Mesenteric fat pad (tissue), 1 donor: ENCODE measurements around the gene POC1A. TPM values are rescaled to one million over a fixed set of nuclear protein-coding genes. Genes with fewer than 3 reads are reported as not detected.

Experiments
- DNase-seq: peaks from one replicate; pipeline ENCODE4 v3.0.0-alpha.2; 2020; ENCODE audit warnings: low spot score
- long read RNA-seq: library from polyadenylated mRNA; unstranded; transcript quantifications from one replicate; pipeline ENCODE4 v2.0.0, GENCODE V29; 2020
- total RNA-seq: library from RNA; stranded (reverse); fragmentation: NEBNext Ultra II Directional; extraction: Animal tissue kit (Norgen Biotek cat#: 25700); gene quantifications from one replicate; pipeline ENCODE4 v1.2.1, GENCODE V29; 2021
- donor health status: DM: yes; HTN: yes; CAD: no.

Gene POC1A
- 2.8 TPM for total RNA-seq
- long read RNA-seq, transcript POC1A-201 (11 exons, 1,898 nt), result major isoform, 8 of 16 reads
- long read RNA-seq, partial matches to known transcripts, result 0 of 16 reads
- long read RNA-seq, other reads (novel, unspliced or antisense), result 3 of 16 reads

DNA sequence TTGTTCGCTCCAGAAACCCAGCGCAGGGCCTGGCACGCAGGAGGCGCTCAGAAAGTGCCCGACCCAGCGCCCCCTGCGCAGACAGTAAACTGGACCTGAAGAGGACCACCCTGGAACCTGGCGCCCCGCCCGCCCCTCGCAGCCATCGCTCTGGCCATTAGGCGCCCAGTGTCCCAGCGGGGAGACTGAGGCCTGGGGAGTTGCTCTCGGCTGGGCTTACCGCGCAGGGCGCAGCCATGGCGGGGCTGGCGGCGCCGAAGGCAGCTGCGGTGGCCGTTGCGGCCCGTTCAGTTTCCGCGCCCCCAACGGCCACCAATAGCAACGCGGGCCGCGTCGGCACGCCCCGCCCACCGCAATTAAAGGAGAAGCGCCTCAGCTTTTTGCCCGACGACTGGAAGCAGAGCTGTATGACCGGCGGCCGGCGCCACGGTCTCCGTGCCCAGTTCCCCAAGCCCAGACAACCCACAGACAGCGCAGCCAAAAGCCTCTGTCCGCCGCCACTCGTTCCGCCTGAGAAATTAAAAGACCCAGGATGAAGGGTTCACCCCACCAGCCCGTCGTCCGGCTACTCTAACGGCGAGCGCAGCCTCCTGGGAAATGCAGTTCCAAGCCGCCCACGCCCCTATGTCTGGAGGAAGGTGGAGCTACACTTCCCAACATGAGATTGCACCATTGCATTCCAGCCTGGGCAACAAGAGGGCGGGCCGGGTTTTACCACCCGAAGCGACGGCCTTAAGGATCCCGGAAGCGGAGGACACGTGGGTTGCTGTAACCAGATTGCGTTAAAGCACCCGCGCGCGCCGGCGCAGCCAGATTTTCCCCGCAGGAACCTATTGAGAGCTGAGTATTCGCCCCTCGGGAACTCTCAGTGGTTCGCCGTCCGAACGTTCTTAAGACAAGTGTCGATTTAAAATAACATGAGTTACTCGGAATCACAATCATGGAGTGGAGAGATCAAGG, at the start of gene POC1A:
POC1A (minus strand) TSS at position 289 of the 960 bp plus-strand sequence; CDS start at position 238, 51 bp downstream.
- DNase-seq, result peak; percentile 98

DNA sequence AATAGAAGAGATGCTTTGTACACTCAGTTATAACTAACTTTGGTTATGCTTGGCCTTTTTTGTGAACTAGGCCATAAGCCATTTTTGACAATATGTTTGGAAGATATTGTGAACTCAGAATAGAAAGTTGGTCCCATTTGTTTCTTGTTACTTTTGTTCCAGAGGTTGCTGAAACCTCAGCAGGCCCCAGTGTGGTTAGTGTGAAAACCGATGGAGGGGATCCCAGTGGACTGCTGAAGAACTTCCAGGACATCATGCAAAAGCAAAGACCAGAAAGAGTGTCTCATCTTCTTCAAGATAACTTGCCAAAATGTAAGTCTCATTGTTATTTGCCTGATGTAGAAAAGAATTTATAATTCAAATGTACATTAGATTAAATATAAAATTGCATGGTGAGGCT, 49.5 kb upstream of the POC1A start:
- no peak for DNase-seq

DNA sequence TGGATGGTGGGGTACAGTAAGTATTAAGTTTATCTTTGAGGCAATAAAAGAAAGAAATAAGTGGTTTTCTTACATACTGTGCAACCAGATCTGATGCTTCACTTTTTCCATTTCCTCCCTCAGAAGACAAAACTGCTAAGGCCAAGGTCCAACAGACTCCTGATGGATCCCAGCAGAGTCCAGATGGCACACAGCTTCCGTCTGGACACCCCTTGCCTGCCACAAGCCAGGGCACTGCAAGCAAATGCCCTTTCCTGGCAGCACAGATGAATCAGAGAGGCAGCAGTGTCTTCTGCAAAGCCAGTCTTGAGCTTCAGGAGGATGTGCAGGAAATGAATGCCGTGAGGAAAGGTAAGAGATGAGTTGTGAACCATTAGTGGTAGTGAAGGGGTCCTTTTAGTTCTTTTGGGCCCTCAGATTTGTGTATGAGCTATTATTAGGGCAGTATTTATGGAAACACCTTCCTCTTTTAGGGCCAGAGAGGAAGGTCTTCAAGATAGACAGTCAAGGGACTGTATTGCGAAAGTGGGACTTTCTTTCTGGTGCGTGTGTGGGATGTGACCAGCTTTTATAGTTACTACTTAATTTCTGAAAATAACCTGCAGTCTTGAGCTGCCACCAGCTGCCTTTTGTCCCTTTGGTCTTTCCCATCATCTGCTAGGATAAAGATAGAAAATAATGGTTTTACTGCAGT, 48.3 kb upstream of the POC1A start:
- DNase-seq, result no peak

DNA sequence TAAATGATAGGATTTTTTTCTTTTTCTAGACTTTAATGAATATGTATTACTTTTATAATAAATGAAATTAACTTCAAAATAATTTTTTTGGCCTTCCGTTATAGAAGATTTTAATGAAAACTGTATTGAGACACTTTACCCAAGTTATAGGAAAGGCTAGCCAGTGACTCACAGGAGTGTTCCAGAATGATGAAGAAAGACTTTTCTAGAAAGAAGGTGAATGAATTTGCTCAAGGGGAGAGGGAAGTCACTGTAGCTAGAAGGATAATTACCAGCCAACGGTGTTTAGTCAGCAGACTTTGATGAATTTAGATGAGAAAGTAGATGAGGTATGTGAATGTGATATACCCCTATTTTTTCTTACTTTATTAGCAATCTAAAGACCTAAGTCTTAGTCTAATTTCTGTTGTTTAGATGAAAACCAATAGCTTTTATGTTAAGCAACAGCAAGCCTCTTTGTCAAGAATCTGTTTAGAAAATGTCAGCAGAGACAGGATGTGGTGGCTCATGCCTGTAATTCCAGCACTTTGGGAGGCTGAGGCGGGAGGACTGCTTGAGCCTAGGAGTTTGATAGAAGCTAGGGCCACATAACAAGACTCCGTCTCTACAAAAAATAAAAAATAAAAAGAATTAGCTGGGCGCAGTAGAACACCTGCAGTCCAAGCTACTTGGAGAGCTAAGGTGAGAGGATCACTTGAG, 46.9 kb upstream of the POC1A start:
- no peak for DNase-seq

DNA sequence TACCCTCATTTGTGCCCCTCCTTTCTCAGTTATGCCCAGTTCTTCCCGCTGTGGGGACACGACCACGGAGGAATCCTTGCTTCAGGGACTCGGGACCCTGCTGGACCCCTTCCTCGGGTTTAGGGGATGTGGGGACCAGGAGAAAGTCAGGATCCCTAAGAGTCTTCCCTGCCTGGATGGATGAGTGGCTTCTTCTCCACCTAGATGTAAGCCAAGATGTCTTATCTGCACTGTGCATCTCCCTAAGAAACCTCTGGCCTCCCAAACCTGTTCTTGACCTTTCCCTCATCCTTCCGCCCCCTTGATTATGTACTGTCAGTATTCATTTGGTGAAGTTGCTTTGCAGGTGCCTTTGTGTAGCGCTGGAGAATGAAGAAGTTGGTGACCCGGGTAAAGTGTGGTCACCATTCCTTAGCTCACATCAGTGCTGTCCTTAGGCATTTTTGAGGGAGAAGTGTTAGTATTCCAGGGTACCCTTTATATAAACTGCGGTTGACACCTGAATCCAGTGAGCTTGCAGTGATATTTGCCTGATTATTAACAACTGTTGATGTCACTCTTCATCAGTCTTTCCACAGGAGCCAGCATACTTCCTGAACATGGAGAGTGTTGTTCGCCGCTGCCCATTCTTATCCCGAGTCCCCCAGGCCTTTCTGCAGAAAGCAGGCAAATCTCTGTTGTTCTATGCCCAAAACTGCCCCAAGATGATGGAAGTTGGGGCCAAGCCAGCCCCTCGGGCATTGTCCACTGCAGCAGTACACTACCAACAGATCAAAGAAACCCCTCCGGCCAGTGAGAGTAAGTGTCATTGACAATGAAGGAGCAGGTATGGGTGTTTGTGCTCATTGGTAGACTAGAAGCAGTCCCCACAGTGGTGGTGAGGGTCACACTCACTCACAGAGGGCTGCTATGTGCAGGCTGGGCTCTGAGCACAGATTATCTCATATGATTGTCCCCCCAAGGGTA, 44.7 kb upstream of the POC1A start:
- no peak for DNase-seq

DNA sequence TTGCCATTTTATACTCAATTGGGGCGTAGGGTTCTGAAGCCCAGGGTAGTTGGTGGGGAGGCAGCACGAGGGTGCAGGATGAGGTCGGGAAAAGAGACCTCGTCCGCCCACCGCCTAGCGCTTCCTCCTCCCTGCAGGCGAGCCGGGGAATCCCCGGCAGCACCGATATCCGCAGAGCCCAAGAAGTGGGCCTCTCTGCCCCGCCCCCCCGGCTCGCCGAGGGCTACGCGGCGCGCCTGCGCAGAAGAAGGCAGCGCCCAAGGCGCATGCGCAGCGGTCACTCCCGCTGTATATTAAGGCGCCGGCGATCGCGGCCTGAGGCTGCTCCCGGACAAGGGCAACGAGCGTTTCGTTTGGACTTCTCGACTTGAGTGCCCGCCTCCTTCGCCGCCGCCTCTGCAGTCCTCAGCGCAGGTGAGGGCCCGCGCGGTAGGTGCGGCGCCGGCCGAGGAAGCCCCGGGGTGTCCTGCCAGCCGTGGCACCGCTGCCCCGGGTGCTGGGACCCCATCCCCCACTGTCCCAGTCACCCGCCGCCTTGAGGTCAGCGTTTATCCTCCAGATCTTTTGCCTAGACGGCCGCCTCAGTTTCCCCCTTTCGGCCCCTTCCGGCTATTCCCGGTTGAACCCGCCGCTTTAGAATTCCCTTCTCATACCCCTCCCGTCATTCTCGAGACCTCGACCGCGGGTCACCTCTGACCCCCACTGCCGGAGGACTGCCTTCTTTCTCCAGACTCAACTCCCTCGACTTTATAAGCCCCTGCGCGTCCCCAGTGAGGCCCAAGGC, 43.8 kb upstream of the POC1A start, which contains the start of gene ALAS1:
ALAS1 (plus strand) TSS at position 319 of the 784 bp plus-strand sequence. CDS start 1,082 bp downstream, outside the sequence.
- DNase-seq, result peak; percentile 98

DNA sequence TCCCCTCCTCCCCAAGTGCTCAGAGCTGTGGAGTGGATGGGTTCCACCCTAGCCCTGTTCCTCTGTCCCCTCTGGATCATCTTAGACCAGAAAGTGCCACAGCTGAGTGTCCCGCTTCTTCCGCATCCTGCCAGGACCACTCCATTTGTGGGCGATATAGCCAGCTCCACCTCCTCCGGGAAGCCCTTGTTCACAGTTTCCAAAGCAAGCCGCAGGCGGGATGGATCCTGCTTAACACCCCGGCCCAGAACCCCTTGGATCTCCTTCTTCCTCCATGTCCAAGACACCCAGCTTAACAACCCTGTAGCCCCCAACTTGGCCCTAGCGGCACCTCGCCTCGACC, 43.2 kb upstream of the POC1A start:
- DNase-seq, result no peak

DNA sequence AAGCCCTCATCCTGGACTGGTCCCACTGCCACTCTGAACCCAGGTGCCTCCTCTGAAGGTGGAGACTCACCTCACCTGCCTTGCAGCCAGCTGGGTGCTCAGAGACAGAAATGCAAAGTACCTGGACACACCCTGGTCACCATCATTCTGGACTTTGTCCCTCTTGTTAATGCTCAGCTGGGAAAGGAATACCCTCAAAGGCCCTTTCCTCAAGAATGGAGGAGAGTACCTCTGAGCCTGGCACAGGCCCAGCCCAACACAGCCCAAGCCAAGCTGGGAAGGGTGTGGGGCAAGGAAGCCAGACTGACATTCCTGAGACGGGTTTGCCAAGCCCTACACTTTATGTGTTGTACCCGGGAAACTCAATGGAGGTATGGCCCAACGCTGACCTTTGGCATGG, 42.8 kb upstream of the POC1A start:
- DNase-seq, result no peak

DNA sequence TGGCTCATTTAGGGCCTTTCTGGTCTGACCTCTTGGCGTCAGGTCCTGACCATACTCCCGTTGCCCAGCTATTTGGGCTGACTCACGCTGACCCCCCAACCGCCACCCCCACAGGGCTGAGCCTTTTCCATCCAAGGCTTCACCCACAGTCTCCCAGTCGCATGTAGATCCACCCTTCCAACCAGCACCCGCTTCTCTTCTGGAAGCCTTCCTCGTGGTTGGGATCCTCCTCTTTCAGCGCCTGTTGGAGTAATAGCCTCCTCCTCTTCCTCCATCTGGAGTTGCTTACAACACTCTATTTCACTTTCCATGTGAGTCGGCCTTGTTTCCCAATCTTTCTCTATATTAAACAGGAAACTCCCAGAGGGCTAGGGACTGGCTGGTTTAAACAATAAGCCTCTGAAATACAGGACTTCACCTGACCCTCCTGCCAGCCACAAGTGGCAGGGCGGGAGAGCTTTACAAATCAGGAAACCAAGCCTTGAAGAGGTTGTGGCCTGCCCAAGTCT, 41.7 kb upstream of the POC1A start:
- DNase-seq, result no peak

DNA sequence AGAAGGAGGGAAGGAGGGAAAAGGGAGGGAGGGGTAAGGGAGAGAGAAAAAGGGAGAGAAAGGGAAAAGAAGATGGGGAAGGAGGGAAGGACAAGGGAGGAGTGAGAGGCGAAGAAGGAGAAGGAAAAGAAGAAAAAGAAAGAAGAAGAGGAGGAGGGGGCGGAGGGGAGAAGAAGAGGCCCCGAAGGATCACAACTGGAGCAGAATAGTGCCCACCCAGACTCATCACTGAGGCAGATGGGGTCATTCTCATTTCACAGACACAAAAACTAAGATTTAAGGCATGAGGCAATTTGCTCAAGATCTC, 41.0 kb upstream of the POC1A start:
- DNase-seq, result no peak

DNA sequence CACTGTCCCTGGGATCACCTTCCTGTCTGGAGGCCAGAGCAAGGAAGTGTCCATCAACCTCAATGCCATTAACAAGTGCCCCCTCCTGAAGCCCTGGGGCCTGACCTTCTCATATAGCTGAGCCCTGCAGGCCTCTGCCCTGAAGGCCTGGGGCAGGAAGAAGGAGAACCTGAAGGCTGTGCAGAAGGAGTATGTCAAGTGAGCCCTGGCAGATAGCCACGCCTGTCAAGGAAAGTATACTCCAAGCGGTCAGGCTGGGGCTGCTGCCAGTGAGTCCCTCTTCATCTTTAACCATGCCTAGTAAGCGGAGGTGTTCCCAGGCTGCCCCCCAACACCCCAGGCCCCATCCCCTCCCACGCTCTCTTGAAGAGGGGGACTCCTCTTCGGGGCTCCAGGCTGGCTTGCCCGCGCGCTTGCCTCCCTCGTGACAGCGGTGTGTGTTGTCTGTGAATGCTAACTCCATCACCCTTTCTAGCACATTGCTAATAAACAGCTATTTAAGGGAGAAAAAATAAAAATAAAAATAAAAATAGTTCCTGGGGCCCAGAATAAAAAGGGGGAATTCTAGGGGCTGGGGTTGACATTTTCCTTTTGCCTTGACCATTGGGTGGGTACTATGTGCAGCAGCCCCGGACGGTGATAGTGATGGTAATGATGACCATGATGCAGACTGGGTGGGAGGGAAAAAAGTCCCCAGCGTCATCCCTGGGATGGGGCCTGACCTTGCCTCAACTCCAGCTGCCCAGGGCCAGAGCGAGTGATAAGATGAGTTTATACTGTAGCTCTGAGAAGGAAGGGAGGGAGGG, 40.5 kb upstream of the POC1A start:
- no peak for DNase-seq

DNA sequence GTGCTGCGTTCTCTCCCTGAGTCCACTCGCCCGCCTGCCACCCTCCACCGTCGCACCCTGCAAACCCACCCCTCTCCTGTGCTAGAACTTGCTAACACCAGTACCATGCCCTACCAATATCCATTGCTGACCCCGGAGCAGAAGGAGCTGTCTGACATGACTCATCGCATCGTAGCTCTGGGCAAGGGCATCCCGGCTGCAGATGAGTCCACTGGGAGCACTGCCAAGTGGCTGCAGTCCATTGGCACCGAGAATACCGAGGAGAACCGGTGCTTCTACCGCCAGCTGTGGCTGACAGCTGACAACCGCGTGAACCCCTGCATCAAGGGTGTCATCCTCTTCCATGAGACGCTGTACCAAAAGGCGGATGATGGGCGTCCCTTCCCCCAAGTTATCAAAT, 38.8 kb upstream of the POC1A start:
- DNase-seq, result no peak

DNA sequence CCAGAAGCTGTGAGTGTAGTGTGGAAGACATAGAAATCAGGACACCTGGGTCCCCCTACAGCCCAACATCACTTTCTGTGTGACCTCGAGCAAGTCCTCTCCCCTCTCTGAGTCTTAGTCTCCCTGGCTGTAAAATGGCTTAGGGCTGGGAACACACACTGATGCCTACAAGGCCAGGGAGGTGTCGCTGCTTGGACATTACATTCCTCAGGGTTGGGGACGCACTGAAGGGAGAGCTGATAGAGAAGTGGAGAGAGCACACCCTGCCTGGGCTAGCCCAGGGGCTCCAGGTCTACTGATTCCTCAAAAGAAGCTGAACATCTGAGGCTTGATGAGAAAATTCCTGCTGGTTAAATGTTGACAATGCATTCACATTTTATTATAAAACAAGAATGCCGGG, 37.4 kb upstream of the POC1A start:
- DNase-seq, result no peak

DNA sequence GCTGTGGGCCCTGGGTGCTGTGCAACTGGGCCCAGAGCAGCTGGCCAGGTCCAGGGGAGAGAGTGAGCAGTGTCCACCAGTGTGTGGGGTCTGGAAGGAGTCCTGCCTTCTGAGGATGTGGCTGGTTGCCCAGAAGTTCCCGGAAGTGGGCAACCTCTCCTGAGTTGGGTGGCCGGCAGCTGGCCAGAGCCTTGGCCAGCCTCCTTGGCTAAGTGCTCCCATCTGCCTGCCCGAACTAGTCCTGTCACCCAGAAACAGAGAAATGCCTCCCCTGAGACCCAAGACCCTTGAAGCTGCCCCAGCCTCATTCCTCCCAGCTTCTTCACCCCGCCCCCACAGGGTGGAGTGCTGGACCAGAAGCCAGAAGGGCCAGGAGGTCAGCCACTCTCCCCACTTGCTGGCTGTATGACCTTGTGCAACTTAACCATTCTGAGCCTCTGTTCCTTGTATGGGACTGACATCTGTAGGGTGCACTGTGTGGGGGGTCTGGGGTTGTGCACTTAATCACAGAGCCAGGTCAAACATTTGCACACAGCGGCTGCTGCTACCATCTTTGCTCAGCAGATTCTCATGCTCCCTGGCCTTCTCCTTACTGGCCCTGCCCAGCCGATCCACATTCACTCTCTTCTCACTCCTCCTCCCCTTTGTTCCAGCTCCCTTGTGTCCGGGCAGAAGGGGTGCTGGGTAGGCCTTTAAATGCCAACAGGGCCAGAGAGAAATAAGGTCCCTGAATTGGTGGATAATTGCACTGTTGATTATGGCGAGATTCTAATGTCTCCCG, 36.3 kb upstream of the POC1A start:
- DNase-seq, result no peak

DNA sequence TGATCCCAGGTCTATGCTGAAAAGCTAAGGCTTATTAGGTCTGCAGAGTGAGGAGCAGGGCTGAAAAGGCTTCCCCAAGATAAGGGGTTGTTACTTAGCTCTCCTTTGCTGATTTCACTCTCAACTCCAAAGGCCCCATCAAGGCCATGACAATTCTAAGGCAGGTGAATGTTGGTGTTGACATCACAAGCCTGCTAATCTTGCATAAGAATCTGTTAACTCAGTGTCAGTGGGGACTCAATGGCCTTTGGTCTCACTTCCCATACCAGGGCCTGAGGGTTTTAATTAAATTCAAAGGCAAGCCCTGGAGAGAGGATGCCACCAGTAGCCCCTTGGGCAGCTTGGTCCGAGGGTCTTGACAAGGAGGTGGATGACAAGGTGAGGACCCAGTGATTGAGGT, 34.3 kb upstream of the POC1A start:
- no peak for DNase-seq

DNA sequence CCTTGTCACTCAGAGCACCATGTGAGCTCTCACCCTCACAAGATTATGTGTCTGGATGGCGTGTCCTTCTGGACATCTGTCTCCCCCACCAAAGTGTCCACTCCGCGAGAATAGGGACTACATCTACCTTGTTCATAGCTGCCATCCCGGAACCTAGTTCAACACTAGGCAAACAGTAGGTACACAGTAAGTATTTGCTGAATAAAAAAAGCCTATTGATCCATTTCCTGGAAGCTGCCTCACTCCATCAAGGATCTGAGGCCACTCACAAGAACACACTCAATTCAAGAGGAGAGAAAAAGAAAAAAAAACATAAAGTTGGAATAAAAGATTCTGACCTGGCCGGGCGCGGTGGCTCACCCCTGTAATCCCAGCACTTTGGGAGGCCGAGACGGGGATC, 32.5 kb upstream of the POC1A start:
- DNase-seq, result no peak

DNA sequence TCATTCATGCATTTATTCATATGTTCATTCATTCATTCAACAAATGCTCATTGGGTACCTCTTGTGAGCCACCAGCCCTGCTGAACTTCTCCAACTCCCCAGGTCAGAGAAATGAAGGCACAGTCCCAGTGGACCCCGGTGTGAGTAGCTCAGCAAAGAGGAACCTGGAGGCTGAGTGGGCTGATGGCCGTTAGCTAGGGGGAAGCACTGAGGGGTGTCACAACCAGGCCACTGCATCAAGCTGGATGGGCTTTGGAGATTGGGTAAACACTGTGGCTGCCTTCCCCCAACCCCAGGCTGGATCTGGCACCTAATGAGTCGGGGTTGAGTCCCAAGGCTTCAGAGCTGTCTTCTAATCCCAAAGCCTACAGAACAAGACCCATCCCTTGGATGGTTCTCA, 31.6 kb upstream of the POC1A start:
- DNase-seq, result no peak

DNA sequence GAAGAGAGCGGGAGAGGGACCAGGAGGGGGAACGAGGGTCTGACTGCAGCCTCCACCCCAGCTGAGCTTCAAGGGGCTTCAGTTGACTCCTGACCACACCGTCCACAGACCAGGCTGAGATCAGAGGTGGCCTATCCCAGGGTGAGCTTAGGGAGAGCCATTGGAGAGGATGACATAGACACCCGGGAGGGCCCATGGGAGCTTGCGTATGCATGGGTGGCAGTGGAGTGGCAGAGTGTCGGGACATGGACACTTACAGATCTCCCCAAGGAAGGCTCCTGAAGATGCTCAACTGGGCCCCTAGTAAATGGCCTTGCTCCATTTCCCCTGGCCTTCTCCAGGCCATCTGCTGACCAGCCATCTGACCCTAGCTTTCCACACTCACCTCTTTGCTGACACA, 31.1 kb upstream of the POC1A start:
- DNase-seq, result no peak
